Stimulated activated CD4-positive, alpha-beta T cell treated with anti-CD3 and anti-CD28 coated beads, Interleukin-12 subunit alpha, Interleukin-12 subunit beta, amount 100 ng/mL, for 48 hours (primary cell): ENCODE data around the gene RASA1.
"Not testable (repeated sequence)": the region's sequence is repeated elsewhere in the genome, so short reads cannot be mapped to it uniquely, and the experiment has no call there.

ENCODE experiments used
- DNase-seq, 3 donors: peaks; one replicate each; pipeline ENCODE4 v3.0.0-alpha.2; 2020; ENCODE audit warnings: low read depth in 2 of 3, low spot score in 1 of 3

The RASA1 gene

GRCh38 chr5:87278590-87279100, 11.0 kb downstream of the RASA1 start:
- DNase-seq, result no peak

- no peak for DNase-seq
Observed at GRCh38 chr5:87282269-87282668, 14.6 kb downstream of the RASA1 start.

GRCh38 chr5:87287266-87287665, 19.6 kb downstream of the RASA1 start:
- DNase-seq, result not testable (repeated sequence)

GRCh38 chr5:87298692-87299362, 31.1 kb downstream of the RASA1 start:
- DNase-seq, result no peak

GRCh38 chr5:87300176-87300575, 32.5 kb downstream of the RASA1 start:
- no peak for DNase-seq

- peak; percentile 22 to 42 (median 41) for DNase-seq
Observed at GRCh38 chr5:87300744-87301143, 33.1 kb downstream of the RASA1 start.

- DNase-seq, result no peak
Observed at GRCh38 chr5:87302061-87302460, 34.4 kb downstream of the RASA1 start.

- no peak for DNase-seq
Observed at GRCh38 chr5:87303324-87303723, 35.6 kb downstream of the RASA1 start.

- not testable (repeated sequence) for DNase-seq
Observed at GRCh38 chr5:87306090-87306489, 38.4 kb downstream of the RASA1 start.

GRCh38 chr5:87307796-87308423, 40.2 kb downstream of the RASA1 start:
- no peak for DNase-seq

GRCh38 chr5:87311405-87312279, 44.0 kb downstream of the RASA1 start:
- no peak for DNase-seq

GRCh38 chr5:87313216-87313615, 45.5 kb downstream of the RASA1 start:
- no peak for DNase-seq

GRCh38 chr5:87319469-87319868, 51.8 kb downstream of the RASA1 start:
- no peak for DNase-seq

GRCh38 chr5:87321605-87322004, 53.9 kb downstream of the RASA1 start:
- DNase-seq, result no peak

- DNase-seq, result no peak
Observed at GRCh38 chr5:87322381-87322780, 54.7 kb downstream of the RASA1 start.

GRCh38 chr5:87327998-87328397, 60.3 kb downstream of the RASA1 start:
- DNase-seq, result no peak

- no peak for DNase-seq
Observed at GRCh38 chr5:87329114-87329513, 61.4 kb downstream of the RASA1 start.

- no peak for DNase-seq
Observed at GRCh38 chr5:87339986-87340385, 72.3 kb downstream of the RASA1 start.

GRCh38 chr5:87340716-87341115, 73.0 kb downstream of the RASA1 start:
- DNase-seq, result peak in 1 of 3 donors; percentile 11

- DNase-seq, result no peak
Observed at GRCh38 chr5:87347272-87347671, 79.6 kb downstream of the RASA1 start.

- no peak for DNase-seq
Observed at GRCh38 chr5:87347841-87348240, 80.2 kb downstream of the RASA1 start.

GRCh38 chr5:87354496-87354895, 86.8 kb downstream of the RASA1 start:
- DNase-seq, result no peak
